Gastrocnemius medialis (tissue), 4 donors: ENCODE measurements around the gene SV2B. TPM values are rescaled to one million over a fixed set of nuclear protein-coding genes. Genes with fewer than 3 reads are reported as not detected.

Source experiments
- ATAC-seq, 2 donors: fragments of 150-250 bp; one replicate each; pipeline ENCODE4 v1.9.1; 2016
- DNase-seq, 2 donors: peaks; one replicate each; pipeline ENCODE4 v3.0.0-alpha.2; 2019
- H3K27ac ChIP-seq, 4 donors: fragments of 200-600 bp; sonication (generic); 1 replicate in 1 of 4; 2 replicates in 3 of 4; pipeline ENCODE4 v1.5.1; 2016 to 2018; ENCODE audit warnings: mild to moderate bottlenecking in 2 of 4, moderate library complexity in 1 of 4
- H3K27me3 ChIP-seq, 3 donors: fragments of 200-600 bp; sonication (generic) in 2 of 3; 1 replicate in 1 of 3; 2 replicates in 2 of 3; pipeline versions ENCODE4 v1.5.1 to v1.6.0; 2016 to 2019; ENCODE audit warnings: mild to moderate bottlenecking in 1 of 3, moderate library complexity in 1 of 3
- H3K36me3 ChIP-seq, 2 donors: fragments of 200-600 bp; sonication (generic) in 1 of 2; one replicate each; pipeline ENCODE4 v1.5.1; 2017 to 2018
- H3K4me1 ChIP-seq, 2 donors: fragments of 200-600 bp; sonication (generic) in 1 of 2; one replicate each; pipeline ENCODE4 v1.5.1; 2016 to 2017; ENCODE audit warnings: mild to moderate bottlenecking in 2 of 2
- H3K4me3 ChIP-seq, 4 donors: fragments of 200-600 bp; sonication (generic) in 3 of 4; 1 replicate in 1 of 4; 2 replicates in 3 of 4; pipeline ENCODE4 v1.5.1; 2016 to 2019; ENCODE audit warnings: mild to moderate bottlenecking in 2 of 4
- H3K9me3 ChIP-seq, 3 donors: fragments of 200-600 bp; sonication (generic) in 2 of 3; 1 replicate in 1 of 3; 2 replicates in 2 of 3; pipeline ENCODE4 v1.5.1; 2016 to 2019
- POLR2A ChIP-seq, 2 donors: fragments of 450-650 bp; IDR thresholded peaks; one replicate each; pipeline ENCODE4 v1.6.1; 2017; ENCODE audit warnings: antibody characterized with exemption in 2 of 2, mild to moderate bottlenecking in 2 of 2, moderate library complexity in 2 of 2
- in situ Hi-C, 4 donors: fragments of 200-750 bp; cut with MboI; loops; one replicate each; pipeline versions ENCODE4 v1.15.0 to v1.8.0; 2017; ENCODE audit warnings: low sequenced_read_pairs in 4 of 4
- intact Hi-C: fragments of 100-400 bp; cut with DNase I; formaldehyde crosslinking; loops from one replicate; pipeline ENCODE4 v1.15.1; 2023; ENCODE audit warnings: low total_unique reads
- total RNA-seq, 4 donors: library from RNA; depleted of rRNA; stranded (reverse); fragments of >200 nt; gene quantifications; one replicate each; pipeline versions ENCODE4 v1.1.0 to v1.2.3, GENCODE V29; 2016
- TF ChIP-seq, protein P1 (sequence below), 5 experiments: fragments of 450-650 bp in 3 of 5; fragments of 200-600 bp in 2 of 5; sonication (generic) in 2 of 5; IDR thresholded peaks in 4 of 5; conservative IDR thresholded peaks in 1 of 5; 1 replicate in 4 of 5; 2 replicates in 1 of 5; pipeline ENCODE4 v1.5.1; 2016 to 2019; ENCODE audit warnings: antibody characterized with exemption in 5 of 5, mild to moderate bottlenecking in 3 of 5, moderate library complexity in 3 of 5

SV2B gene
- total RNA-seq, 4 donors from 2014 or later: 0.36 to 0.89 (median 0.67) TPM

DNA sequence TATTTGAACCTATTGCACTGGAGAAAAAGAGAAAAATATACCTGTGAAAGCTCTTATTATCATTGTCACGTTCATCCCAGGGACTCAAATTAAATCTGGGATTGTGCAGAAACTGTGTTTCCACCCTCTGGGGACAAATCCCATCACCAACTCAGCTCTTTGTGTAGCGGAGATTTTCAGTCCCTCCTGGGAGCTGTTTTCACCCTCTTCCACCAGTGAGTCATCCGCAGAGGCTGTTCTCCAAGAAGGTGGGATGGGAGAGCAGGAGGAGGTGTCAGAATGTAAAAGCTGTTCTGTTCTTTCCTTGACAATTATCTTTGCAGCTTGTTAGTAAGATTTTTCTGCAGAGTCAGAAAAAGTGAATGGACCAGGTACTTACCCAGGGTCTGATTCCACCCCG lies 28.0 kb downstream of the SV2B start:
- intact Hi-C loops (no loop called here), in situ Hi-C loops (no loop called here)
- Histone ChIP-seq H3K36me3 (no peaks in the 10 kb centered on the region), H3K4me1 (no peaks in the 10 kb centered on the region), H3K4me3 (no peak overlapping the region), H3K9me3 (no peaks in the 10 kb centered on the region), H3K27me3 (peaks cover 0 to 6% (median 0%) of the 10 kb centered on the region in 3 donors), H3K27ac (no peak overlapping the region)
- DNase-seq (no peak), ATAC-seq (no peak)
- TF ChIP-seq POLR2A (IDR thresholded peaks at IDR 0.05): no peak
- TF ChIP-seq, protein P1, sequence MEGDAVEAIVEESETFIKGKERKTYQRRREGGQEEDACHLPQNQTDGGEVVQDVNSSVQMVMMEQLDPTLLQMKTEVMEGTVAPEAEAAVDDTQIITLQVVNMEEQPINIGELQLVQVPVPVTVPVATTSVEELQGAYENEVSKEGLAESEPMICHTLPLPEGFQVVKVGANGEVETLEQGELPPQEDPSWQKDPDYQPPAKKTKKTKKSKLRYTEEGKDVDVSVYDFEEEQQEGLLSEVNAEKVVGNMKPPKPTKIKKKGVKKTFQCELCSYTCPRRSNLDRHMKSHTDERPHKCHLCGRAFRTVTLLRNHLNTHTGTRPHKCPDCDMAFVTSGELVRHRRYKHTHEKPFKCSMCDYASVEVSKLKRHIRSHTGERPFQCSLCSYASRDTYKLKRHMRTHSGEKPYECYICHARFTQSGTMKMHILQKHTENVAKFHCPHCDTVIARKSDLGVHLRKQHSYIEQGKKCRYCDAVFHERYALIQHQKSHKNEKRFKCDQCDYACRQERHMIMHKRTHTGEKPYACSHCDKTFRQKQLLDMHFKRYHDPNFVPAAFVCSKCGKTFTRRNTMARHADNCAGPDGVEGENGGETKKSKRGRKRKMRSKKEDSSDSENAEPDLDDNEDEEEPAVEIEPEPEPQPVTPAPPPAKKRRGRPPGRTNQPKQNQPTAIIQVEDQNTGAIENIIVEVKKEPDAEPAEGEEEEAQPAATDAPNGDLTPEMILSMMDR (IDR thresholded peaks at IDR 0.05 in 4 of 5, conservative IDR thresholded peaks at IDR 0.05 in 1 of 5): no peak

DNA sequence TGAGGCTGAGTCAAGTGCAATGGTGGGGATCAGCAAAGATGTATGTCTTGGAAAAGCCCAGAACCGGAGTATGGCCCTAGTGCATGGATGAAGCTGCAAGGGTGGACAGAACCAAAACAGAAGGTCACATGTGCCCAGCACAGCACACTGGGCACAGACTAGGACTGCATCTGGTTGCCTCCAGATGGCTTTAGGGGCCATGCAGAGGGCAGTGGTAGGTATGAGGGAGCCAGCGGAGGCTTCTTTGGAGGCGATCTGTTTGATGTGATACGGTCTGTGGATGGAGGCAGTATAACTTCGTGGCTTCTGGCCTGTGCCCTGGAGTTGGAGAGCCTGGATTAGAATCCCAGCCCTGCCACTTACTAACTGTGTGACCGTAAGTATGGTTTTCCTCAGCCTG lies 29.4 kb downstream of the SV2B start:
- Histone ChIP-seq H3K36me3 (no peaks in the 10 kb centered on the region), H3K27ac (no peak overlapping the region), H3K4me3 (no peak overlapping the region), H3K9me3 (no peaks in the 10 kb centered on the region), H3K27me3 (peaks cover 0 to 6% (median 0%) of the 10 kb centered on the region in 3 donors), H3K4me1 (no peaks in the 10 kb centered on the region)
- intact Hi-C loops: no loop called here
- no peak for DNase-seq
- no peak for TF ChIP-seq POLR2A (IDR thresholded peaks at IDR 0.05)
- TF ChIP-seq, protein P1 (IDR thresholded peaks at IDR 0.05 in 4 of 5, conservative IDR thresholded peaks at IDR 0.05 in 1 of 5): no peak
- in situ Hi-C loops: no loop called here
- ATAC-seq: no peak

DNA sequence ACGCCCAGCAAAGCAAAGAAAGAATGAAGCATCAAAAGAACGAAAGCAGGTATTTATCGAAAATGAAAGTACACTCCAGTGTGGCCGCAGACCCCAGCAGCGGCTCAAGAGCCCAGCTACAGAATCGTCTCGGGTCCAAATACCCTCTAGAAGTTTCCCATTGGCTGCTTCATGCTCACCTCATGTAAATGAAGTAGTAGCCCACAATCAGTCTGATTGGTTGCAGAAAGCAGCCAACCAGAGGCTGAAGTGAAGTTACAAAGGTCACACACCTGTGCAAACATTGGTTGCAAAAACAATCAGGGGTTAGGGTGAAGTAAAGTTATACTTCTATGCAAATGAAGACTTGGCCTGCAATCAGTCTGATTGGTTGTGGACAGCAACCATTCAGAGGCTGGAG lies 32.0 kb downstream of the SV2B start:
- Histone ChIP-seq H3K4me1 (no peaks in the 10 kb centered on the region), H3K27ac (no peak overlapping the region), H3K4me3 (no peak overlapping the region), H3K36me3 (no peaks in the 10 kb centered on the region), H3K9me3 (no peaks in the 10 kb centered on the region), H3K27me3 (peaks cover 0 to 6% (median 0%) of the 10 kb centered on the region in 3 donors)
- in situ Hi-C loops: no loop called here
- DNase-seq (no peak), ATAC-seq (no peak)
- no peak for TF ChIP-seq POLR2A (IDR thresholded peaks at IDR 0.05)
- TF ChIP-seq, protein P1 (IDR thresholded peaks at IDR 0.05 in 4 of 5, conservative IDR thresholded peaks at IDR 0.05 in 1 of 5): no peak
- intact Hi-C loops: no loop called here

DNA sequence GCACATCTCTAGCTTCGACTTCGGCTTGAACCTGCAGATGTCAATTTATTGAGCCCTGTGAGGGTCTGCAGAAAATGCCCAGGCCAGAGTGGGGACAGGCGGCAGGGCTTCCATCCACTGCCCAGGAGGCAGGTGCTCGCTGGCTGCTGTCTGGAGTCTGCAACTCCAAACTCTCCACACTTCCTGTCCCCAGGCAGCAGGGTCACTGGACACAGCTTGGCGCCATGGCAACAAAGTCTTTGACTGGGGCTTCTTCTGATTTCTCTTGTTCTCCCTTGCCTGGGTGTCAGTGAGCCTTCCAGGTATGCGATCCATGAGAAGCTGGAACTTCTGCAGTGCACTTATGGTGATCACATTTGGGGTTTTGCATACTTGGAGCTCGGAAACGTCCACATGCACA lies 33.5 kb downstream of the SV2B start:
- H3K27ac ChIP-seq: no peak overlapping the region
- in situ Hi-C loops: no loop called here
- no peaks in the 10 kb centered on the region for H3K4me1 ChIP-seq
- H3K4me3 ChIP-seq: no peak overlapping the region
- DNase-seq (no peak), ATAC-seq (no peak)
- TF ChIP-seq, protein P1 (IDR thresholded peaks at IDR 0.05 in 4 of 5, conservative IDR thresholded peaks at IDR 0.05 in 1 of 5): no peak
- TF ChIP-seq POLR2A (IDR thresholded peaks at IDR 0.05): no peak
- no peaks in the 10 kb centered on the region for H3K36me3 ChIP-seq
- no peaks in the 10 kb centered on the region for H3K9me3 ChIP-seq
- peaks cover 0 to 2% (median 0%) of the 10 kb centered on the region in 3 donors for H3K27me3 ChIP-seq
- intact Hi-C loops: no loop called here
